Gastroesophageal sphincter (tissue), 3 donors: ENCODE results near the gene FOXI3.

ENCODE experiments used
- EP300 ChIP-seq: sonication (generic); formaldehyde crosslinking; IDR thresholded peaks from one replicate; pipeline ENCODE4 v1.6.1; 2017; ENCODE audit warnings: antibody characterized with exemption, mild to moderate bottlenecking
- POLR2A ChIP-seq, 2 donors: fragments of 450-650 bp; IDR thresholded peaks; one replicate each; pipeline ENCODE4 v1.6.1; 2017; ENCODE audit warnings: antibody characterized with exemption in 2 of 2, mild to moderate bottlenecking in 2 of 2, moderate library complexity in 1 of 2
- POLR2AphosphoS5 ChIP-seq: sonication (generic); formaldehyde crosslinking; IDR thresholded peaks from one replicate; pipeline ENCODE4 v1.6.1; 2017; ENCODE audit warnings: antibody characterized with exemption
- TF ChIP-seq, protein P1 (sequence below), 4 experiments: fragments of 200-600 bp in 2 of 4; fragments of 450-650 bp in 2 of 4; sonication (generic) in 1 of 4; IDR thresholded peaks; one replicate each; pipeline ENCODE4 v1.5.1; 2017 to 2019; ENCODE audit warnings: antibody characterized with exemption in 4 of 4, mild to moderate bottlenecking in 2 of 4, moderate library complexity in 2 of 4

DNA sequence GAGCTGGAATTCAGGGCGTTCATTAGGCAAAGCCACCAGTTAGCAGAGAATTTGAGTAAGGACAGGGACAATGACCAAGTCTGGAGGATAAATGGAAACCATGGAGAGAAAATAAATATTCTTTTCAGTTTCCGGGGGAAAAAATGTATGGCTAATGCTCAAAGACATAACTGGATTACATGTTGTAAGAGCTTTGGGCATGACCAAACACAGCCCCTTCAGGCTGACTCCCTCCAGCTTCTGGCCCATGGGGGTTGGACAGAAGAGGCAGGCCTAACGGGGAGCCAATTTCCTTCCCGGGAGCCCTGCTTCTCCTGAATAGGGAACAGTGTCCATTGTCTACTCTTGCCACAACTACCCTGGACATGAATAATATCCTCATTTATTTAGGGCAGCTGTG is 39.5 kb upstream of the FOXI3 start:
- TF ChIP-seq POLR2AphosphoS5 (no peak), POLR2A (IDR thresholded peaks at IDR 0.05) (no peak), EP300 (no peak)
- TF ChIP-seq, protein P1, sequence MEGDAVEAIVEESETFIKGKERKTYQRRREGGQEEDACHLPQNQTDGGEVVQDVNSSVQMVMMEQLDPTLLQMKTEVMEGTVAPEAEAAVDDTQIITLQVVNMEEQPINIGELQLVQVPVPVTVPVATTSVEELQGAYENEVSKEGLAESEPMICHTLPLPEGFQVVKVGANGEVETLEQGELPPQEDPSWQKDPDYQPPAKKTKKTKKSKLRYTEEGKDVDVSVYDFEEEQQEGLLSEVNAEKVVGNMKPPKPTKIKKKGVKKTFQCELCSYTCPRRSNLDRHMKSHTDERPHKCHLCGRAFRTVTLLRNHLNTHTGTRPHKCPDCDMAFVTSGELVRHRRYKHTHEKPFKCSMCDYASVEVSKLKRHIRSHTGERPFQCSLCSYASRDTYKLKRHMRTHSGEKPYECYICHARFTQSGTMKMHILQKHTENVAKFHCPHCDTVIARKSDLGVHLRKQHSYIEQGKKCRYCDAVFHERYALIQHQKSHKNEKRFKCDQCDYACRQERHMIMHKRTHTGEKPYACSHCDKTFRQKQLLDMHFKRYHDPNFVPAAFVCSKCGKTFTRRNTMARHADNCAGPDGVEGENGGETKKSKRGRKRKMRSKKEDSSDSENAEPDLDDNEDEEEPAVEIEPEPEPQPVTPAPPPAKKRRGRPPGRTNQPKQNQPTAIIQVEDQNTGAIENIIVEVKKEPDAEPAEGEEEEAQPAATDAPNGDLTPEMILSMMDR (IDR thresholded peaks at IDR 0.05): no peak
